Uterus (tissue), 4 donors: ENCODE results near the gene GPX1. TPM values are rescaled to one million over a fixed set of nuclear protein-coding genes. Genes with fewer than 3 reads are reported as not detected.

ENCODE experiments used
- DNase-seq, 2 donors: peaks; one replicate each; pipeline ENCODE4 v3.0.0-alpha.2; 2019 to 2020
- H3K27ac ChIP-seq, 2 donors: fragments of 200-600 bp; sonication (generic); 1 replicate in 1 of 2; 2 replicates in 1 of 2; pipeline ENCODE4 v1.5.1; 2016 to 2018
- H3K27me3 ChIP-seq, 2 donors: fragments of 200-600 bp; sonication (generic); one replicate each; pipeline ENCODE4 v1.5.1; 2018 to 2019; ENCODE audit warnings: control low read depth in 1 of 2
- H3K36me3 ChIP-seq, 2 donors: fragments of 200-600 bp; sonication (generic); one replicate each; pipeline ENCODE4 v1.5.1; 2019; ENCODE audit warnings: control low read depth in 1 of 2
- H3K4me1 ChIP-seq, 2 donors: fragments of 200-600 bp; sonication (generic); one replicate each; pipeline ENCODE4 v1.5.1; 2018 to 2019; ENCODE audit warnings: control low read depth in 1 of 2
- H3K4me3 ChIP-seq, 2 donors: fragments of 200-600 bp; sonication (generic); 1 replicate in 1 of 2; 2 replicates in 1 of 2; pipeline ENCODE4 v1.5.1; 2018 to 2019; ENCODE audit warnings: mild to moderate bottlenecking in 1 of 2
- H3K9me3 ChIP-seq, 2 donors: fragments of 200-600 bp; sonication (generic); one replicate each; pipeline ENCODE4 v1.5.1; 2019; ENCODE audit warnings: control low read depth in 1 of 2
- CTCF ChIP-seq, 4 experiments: fragments of 200-600 bp in 2 of 4; fragments of 450-650 bp in 2 of 4; sonication (generic) in 2 of 4; IDR thresholded peaks; one replicate each; pipeline ENCODE4 v1.5.1; 2016 to 2019; ENCODE audit warnings: antibody characterized with exemption in 4 of 4, mild to moderate bottlenecking in 2 of 4, moderate library complexity in 1 of 4
- POLR2A ChIP-seq, 2 donors: fragments of 450-650 bp; IDR thresholded peaks; one replicate each; pipeline ENCODE4 v1.6.1; 2016; ENCODE audit warnings: antibody characterized with exemption in 2 of 2, mild to moderate bottlenecking in 1 of 2, moderate library complexity in 1 of 2
- intact Hi-C: fragments of 100-400 bp; cut with DNase I; formaldehyde crosslinking; loops from one replicate; pipeline ENCODE4 v1.15.1; 2023; ENCODE audit warnings: low total_unique reads
- total RNA-seq, 4 donors: library from RNA; depleted of rRNA in 3 of 4; stranded (reverse); fragments of >200 nt in 3 of 4; gene quantifications; one replicate each; pipeline versions ENCODE4 v1.1.0 to v1.2.4, GENCODE V29; 2014 to 2023
- donor health status: DM: yes; HTN: yes; CAD: no.

The GPX1 gene
- total RNA-seq, 4 donors from 2014 or later = 40.2 to 450 (median 81.2) TPM

- Histone ChIP-seq H3K36me3 (no peaks in the 10 kb centered on the region), H3K4me1 (peaks cover 0 to 7% of the 10 kb centered on the region in 2 donors), H3K27me3 (no peaks in the 10 kb centered on the region), H3K9me3 (no peaks in the 10 kb centered on the region), H3K27ac (no peak overlapping the region), H3K4me3 (no peak overlapping the region)
- TF ChIP-seq CTCF (IDR thresholded peaks at IDR 0.05) (no peak), POLR2A (IDR thresholded peaks at IDR 0.05) (no peak)
- DNase-seq = no peak
- intact Hi-C loops = no loop called here
These were observed 19.3 kb upstream of the GPX1 start for GRCh38 chr3:49377483-49377882.

GRCh38 chr3:49371946-49372345 lies 13.8 kb upstream of the GPX1 start:
- intact Hi-C loops = no loop called here
- Histone ChIP-seq H3K27ac (no peak overlapping the region), H3K4me3 (no peak overlapping the region), H3K36me3 (no peaks in the 10 kb centered on the region), H3K4me1 (no peaks in the 10 kb centered on the region), H3K9me3 (no peaks in the 10 kb centered on the region), H3K27me3 (no peaks in the 10 kb centered on the region)
- no peak for DNase-seq
- TF ChIP-seq CTCF (IDR thresholded peaks at IDR 0.05) = no peak
- TF ChIP-seq POLR2A (IDR thresholded peaks at IDR 0.05) = no peak

GRCh38 chr3:49370585-49371290 lies 12.6 kb upstream of the GPX1 start:
- Histone ChIP-seq H3K4me3 (no peak overlapping the region), H3K4me1 (no peaks in the 10 kb centered on the region), H3K9me3 (no peaks in the 10 kb centered on the region), H3K36me3 (no peaks in the 10 kb centered on the region), H3K27ac (no peak overlapping the region), H3K27me3 (no peaks in the 10 kb centered on the region)
- DNase-seq = no peak
- TF ChIP-seq POLR2A (IDR thresholded peaks at IDR 0.05) (no peak), CTCF (IDR thresholded peaks at IDR 0.05) (no peak)
- intact Hi-C loops = no loop called here

- H3K4me1 ChIP-seq = peaks cover 0 to 4% of the 10 kb centered on the region in 2 donors
- TF ChIP-seq CTCF (IDR thresholded peaks at IDR 0.05) (no peak), POLR2A (IDR thresholded peaks at IDR 0.05) (no peak)
- H3K27ac ChIP-seq = no peak overlapping the region
- no peak overlapping the region for H3K4me3 ChIP-seq
- intact Hi-C loops = no loop called here
- no peaks in the 10 kb centered on the region for H3K27me3 ChIP-seq
- H3K9me3 ChIP-seq = no peaks in the 10 kb centered on the region
- no peak for DNase-seq
- no peaks in the 10 kb centered on the region for H3K36me3 ChIP-seq
These were observed 4.4 kb upstream of the GPX1 start for GRCh38 chr3:49362561-49362960.

GRCh38 chr3:49359623-49360022 lies 1.5 kb upstream of the GPX1 start:
- intact Hi-C loops = loop anchor here (5.0 kb wide), 1 partner anchor 53 kb away; the partner anchor contains the start of genes RHOA and TCTA
- no peaks in the 10 kb centered on the region for H3K9me3 ChIP-seq
- H3K27me3 ChIP-seq = no peaks in the 10 kb centered on the region
- no peaks in the 10 kb centered on the region for H3K36me3 ChIP-seq
- no peak for DNase-seq
- H3K4me1 ChIP-seq = peaks cover 0 to 10% of the 10 kb centered on the region in 2 donors
- H3K27ac ChIP-seq = peak overlapping the region in 1 of 2 donors; percentile 92
- no peak for TF ChIP-seq CTCF (IDR thresholded peaks at IDR 0.05)
- no peak for TF ChIP-seq POLR2A (IDR thresholded peaks at IDR 0.05)
- H3K4me3 ChIP-seq = no peak overlapping the region
